Head of caudate nucleus (tissue), 42 donors: ENCODE data around the gene PER2.
A peak's percentile ranks its signal among the peaks of the same experiment; 100 is the strongest.
"Not testable (repeated sequence)": the region's sequence is repeated elsewhere in the genome, so short reads cannot be mapped to it uniquely, and the experiment has no call there.

Experiments
- DNase-seq, 42 donors: peaks; one replicate each; pipeline versions ENCODE4 v3.0.0 to v3.0.0-alpha.2; 2020 to 2021; ENCODE audit warnings: mixed read lengths in 7 of 42
- intact Hi-C: fragments of 100-400 bp; cut with DNase I; formaldehyde crosslinking; loops from one replicate; pipeline ENCODE4 v1.15.0; 2022

PER2 gene

DNA sequence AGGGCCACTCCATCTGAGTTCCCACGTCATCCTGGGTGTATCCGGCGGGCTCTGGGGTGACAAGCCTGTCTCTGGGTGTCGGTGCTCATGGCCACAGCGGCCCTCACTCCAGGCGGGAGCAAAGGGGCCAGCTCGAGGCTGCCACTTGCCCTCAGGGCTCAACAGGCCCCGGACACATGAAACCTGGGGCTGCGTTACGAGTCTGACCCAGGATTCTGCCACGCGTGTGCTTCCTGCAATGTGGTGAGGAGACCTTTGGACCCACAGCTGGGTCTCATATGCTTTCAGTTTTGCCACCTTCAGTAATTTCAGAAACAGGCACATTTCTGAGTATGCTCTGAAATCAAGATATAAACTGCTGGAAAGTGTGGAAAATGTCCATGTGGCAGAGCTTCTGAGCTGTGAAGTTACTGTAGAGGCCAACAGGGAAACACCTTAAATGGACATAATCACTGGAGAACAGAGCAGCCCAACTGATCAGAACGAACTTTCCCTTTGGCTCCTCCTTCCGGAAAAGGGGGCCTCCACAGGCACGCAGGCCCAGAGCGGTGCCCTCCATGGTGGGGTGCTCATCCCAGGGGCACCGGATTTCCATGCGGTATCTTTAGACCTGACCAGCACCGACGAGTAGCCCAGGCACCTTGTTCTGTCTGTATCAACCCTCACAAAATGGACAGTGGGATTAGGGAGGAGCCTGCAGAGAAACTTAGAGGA lies 14.1 kb downstream of the PER2 start:
- intact Hi-C loops: no loop called here

DNA sequence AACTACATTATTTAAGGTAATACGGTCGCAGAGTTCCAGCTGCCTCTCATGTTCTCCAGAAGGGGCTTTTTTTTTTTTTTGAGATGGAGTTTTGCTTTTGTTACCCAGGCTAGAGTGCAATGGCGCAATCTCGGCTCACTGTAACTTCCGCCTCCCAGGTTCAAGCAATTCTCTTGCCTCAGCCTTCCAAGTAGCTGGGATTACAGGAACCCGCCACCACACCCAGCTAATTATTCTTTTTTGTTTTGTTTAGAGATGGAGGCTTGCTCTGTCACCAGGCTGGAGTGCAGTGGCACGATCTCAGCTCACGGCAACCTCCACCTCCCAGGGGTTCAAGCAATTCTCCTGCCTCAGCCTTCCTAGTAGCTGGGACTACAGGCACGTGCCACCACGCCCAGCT lies 15.0 kb downstream of the PER2 start:
- intact Hi-C loops, DNase-seq: not testable (repeated sequence)

More for the DNA sequence above, 14.1 kb downstream of the PER2 start:
- no peak for DNase-seq

DNA sequence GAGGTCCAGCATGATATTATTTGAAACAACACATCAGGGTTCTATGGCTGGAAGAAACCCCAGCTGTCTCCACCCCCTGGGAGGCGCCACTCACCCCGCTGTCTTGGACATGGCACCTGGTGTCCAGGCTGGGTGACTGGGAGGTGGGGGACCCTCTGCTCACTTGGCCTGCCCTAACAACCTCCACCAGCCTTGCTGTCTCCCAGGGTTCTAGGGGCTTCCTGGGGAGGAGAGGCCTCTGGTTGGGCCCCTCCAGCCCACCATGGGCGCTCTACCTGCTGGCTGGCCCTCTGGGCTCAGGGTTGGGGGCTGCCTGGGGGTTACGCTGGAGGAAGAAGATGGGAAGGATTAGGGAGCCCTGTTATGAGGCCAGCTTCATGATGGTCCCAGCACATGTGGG lies 16.3 kb downstream of the PER2 start:
- intact Hi-C loops: no loop called here
- DNase-seq: no peak

DNA sequence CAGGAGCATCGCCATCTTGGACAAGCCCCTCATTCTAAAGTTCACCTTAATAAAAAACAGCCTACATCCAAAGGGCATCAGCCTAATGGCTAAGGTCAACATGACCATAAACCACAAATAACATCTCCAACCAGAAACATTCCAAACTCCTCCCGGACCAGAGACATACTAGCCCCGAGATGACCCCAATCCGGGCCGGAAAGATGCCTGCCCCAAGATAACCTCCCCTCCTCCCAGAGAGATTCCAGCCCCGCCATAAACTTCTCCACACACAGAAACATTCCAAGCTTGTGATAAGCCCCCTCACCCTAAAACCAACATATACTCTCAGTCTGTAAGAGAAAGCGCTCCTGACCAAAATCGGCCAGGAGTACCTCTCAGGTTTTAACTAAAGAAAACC lies 16.7 kb downstream of the PER2 start:
- DNase-seq, intact Hi-C loops: not testable (repeated sequence)

DNA sequence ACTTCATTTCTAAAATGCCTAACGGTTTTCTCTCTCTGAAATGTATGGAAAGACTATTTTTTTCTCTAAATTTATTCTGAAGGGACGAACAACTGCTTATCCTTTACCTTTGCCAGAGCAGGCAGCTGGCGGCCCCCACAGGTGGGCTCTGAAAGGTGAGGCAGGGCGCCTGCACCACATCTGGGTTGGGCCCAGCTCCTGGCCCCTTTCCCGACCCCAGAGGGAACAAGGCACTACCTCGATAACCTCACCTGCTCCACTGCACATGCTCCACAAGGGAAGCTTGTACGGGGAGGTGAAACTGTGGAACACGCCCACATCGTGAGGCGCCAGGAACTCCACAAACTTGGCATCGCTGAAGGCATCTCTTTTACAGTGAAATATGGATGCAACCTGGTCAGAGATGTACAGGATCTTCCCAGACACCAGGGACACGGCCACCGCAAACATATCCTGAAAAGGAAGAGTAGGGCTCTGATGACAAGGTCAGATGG lies 17.3 kb downstream of the PER2 start:
- intact Hi-C loops: no loop called here
- peak in 8 of 42 donors; percentile 18 to 62 (median 38) for DNase-seq

DNA sequence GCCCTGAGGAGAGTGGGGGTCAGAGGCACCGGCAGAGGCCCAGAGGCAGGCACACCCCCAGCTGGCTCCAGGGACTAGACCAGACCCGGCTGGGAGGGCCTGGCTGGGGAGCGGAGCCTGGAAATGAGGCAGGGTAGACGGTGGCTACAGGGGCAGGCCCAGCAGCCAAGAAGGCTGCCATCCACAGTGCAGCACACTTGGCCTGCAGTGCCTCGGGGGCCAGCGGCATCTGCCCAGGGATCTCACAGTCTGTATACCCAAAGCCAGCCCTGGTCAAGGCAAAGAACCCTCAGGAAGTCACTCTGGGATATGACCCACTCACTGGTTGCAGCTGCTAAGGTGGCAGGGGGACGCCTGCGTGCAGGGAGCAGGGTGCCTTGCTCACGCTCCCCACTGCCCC lies 17.8 kb downstream of the PER2 start:
- intact Hi-C loops: no loop called here
- DNase-seq: no peak

DNA sequence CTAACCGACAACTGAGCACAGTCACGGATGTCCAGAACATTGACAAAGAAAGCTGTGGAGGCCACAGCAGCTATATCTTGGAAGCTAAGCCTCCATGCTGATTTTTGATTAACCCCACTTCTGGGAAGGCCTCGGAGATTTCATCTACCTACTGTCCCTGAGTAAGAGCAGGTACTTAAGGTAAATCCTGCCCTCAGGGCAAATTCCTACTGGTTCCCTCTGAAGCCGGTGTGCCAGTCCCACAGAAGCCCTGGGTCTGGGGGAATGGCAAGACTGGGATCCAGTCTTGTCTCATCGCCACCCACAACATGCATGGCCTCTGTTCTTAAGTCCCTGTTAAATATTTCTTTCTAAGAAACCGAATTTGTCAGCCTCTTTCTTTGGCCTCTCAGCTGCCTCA lies 18.7 kb downstream of the PER2 start:
- no peak for DNase-seq
- intact Hi-C loops: no loop called here

DNA sequence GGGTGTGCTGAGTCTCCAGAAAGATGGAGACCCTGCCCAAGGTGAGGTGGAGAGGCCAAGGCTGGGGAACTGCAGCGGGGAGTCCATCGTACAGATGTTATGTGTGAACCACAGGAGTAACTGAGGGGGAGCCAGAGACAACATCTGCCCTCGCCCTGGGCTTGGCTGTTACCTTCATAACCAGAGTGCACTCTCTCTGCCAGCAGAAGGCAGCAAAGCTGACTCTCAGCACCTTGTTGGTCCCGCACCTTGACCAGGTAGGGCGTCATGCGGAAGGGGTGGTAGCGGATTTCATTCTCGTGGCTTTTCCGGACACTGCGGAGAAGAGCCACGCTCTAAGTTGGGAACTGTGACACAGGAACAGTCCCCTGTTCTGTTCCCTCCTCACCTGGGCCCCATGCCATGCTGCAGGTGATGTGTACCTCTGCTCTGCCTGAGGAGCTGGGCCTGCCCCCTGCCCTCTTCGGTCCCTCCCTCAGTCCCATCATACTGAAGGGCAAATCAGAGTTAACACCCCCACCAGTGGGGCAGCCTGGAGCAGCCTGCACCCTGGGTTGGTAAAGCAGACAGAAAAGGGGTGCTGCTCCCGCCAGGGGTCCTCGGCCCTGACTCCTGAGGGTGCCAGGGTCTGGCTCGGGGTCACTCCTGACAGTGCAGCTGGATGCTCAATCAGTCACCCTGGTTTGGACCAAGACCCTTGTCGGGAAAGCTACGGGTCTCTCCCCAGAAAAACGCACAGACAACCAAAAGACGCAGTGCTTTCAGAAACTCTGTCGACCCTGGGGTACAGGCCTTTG lies 20.3 kb downstream of the PER2 start:
- no peak for DNase-seq
- intact Hi-C loops: no loop called here

DNA sequence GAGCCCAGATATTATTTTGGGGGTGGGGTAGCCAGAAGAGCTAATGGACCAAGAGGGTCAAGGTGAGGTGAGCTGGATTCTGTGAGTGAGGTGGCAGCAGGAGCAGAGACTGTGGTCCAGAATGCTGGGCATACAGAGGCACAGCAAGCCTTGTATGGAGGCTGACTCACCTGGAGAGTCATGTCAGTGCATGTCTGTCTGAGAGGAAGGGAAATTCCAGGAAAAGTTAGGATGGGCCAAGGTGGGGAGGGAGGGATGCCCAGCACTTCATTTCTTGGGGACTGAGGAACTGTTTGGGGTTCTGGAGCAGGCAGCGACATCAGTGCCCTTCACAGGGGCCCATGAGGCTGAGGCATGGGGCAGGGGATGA lies 21.1 kb downstream of the PER2 start:
- intact Hi-C loops: no loop called here
- no peak for DNase-seq

DNA sequence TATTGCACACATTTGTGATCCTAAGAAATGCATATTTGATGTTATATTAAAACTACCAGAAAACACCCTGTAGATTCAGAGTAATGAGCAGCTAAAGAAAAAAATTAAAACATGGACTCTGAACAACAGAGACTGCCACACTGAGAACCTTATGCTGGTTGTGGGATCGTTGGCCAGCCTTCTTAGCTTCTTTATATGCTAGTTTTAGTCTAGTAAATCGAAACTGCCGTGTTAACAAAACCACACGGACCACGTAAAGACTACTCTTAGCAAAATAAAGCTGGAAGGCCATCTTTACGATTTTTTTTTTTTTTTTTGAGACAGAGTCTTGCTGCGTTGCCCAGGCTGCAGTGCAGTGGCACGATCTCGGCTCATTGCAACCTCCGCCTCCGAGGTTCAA lies 22.8 kb downstream of the PER2 start:
- intact Hi-C loops: no loop called here
- no peak for DNase-seq

DNA sequence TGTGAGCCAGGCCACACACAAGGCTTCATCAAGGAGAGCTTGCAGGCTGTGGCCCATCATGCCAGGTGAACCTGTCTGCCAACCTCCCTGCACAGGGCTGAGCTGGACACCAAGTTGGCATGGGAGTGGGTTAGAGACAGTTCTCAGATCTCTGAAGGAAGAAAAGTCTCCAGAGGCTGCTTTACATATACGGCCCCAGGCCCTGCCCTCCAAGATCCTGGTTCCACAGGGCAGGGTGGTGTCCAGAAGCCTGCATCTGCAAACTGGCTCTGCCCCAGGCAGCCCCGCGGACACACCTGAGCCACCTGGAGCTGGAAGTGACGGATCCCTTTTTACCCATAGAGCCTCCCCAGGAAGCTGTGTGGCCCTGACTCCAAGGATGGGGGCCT lies 24.3 kb downstream of the PER2 start:
- intact Hi-C loops: loop anchor here (5.0 kb wide), 2 partner anchors 102 to 407 kb away; partner anchors contain the start of gene RAMP1

DNA sequence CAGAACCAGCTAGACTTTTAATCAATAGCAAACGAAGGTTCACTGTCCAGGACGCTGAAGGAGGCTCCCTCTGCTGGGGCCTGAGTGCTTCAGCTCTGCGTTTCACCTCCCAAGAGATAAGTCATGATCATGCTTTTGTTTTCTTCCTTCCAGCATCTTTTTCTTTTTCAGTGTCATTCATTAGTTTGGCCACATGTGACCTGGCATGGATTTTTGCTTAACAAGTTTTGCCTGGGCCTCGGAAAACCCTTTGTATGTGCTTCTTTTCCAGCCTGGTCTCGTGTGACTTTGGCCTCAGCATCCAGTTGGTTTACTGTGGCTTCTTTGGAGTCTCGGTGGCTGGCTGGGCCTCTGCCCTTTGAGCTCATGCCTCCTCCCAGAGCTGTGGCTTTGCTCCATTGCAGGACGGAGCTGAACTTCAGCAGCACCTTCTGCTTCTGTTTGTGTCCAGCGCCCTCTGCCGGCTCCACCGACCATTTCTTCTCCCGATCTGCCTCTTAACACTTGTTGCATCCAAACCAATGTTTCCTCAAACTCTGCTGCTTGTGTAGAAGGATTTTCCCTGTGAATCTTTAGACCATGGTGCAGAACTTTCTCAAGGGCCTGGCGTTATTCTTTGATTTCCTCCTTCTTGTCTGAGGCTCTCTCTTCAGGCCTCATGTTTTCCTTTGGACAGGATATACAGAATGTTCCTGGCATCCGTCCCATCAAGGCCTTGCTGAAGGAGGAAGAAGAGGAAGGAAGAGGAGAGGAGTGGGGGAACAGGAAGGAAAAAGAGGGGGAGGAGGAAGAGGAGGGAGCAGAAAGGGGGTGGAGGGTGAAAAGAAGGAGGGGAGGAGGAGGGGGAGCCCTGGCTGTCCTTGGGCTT lies 25.0 kb downstream of the PER2 start:
- intact Hi-C loops: loop anchor here (5.0 kb wide), 2 partner anchors 101 to 406 kb away; partner anchors contain the start of gene RAMP1
- DNase-seq: peak; percentile 84 to 98 (median 95)

More for the DNA sequence above, 24.3 kb downstream of the PER2 start:
- no peak for DNase-seq

DNA sequence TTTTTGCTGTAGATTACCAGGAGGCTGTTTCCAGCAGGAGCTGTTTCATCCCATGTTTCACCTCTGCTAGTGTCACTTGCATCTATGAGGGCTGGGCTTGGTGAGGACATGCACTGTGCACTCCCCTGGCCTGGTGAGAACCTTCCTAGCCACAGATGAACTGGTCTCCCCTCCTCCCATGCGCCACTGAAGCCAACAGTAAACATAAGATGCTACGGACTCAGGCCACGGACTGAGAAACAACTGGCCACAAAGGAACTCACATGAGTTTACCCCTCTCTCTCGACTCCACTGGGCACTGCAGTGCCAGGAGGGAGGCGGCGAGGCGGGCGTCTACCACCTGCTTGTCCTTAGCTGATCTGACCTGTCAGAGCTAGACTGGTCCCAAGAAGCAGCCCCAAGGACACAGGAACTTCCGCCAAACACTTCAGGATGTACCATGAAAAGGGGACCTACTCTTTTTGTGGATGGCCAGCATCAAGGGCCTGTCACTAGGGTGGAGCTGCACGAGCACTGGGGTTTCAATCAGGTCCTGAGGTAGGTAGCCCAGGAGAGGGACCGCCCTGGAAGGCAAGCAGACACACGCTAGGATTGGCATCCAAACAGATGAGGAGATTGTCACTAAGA lies 25.8 kb downstream of the PER2 start:
- intact Hi-C loops: loop anchor here (5.0 kb wide), 2 partner anchors 100 to 405 kb away; partner anchors contain the start of gene RAMP1
- DNase-seq: no peak

DNA sequence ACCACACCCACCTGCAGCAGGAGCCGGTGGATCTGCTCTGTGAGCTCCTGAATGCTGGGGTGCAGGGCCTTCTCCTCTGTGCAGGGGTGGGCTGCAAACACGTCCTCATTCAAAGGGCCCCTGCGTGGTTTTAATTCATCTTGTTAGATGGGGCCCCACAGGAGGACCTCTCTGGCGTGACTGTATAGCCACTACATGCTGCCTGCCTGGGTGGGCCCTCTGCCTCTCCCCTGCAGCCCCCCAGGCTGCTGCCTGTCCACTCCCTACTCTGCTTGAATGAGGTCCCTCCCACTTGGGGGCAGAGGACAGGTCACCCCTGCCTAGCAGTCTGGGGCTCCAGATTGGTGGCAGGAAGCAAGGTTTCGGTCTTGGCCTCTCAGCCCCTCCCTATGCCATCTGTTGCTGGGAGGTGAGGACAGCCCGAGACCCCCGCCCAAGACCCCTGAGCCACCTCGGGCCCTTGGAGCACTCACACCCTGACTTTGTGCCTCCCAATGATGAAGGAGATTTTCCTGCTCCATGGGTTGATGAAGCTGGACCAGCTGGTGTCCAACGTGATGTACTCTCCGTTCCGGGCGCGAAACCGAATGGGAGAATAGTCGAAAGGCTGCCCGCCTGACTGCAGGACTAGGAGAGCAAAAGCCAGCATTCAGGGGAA lies 26.6 kb downstream of the PER2 start:
- intact Hi-C loops: loop anchor here (5.0 kb wide), 2 partner anchors 100 to 405 kb away; partner anchors contain the start of gene RAMP1
- no peak for DNase-seq

DNA sequence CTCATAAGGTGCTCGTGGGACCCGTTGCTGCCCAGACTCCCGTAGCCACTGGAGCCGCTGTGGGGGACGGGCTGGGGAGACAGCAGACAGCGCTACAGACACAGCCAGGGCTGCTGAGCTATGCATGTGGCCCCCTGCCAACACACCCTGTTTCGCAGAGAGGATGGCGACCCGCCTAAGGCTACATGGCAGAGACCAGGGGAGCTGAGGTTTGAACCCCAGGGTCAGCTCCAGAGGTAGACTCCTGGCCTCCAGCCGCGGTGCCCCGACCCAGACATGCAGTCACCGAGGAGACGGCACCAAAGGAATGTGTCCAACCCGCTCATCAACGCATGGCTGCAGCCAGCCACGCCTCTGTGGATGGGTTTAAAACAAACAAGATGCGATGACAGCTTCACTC lies 27.5 kb downstream of the PER2 start:
- intact Hi-C loops: loop anchor here (5.0 kb wide), 2 partner anchors 99 to 404 kb away; partner anchors contain the start of gene RAMP1
- DNase-seq: no peak

DNA sequence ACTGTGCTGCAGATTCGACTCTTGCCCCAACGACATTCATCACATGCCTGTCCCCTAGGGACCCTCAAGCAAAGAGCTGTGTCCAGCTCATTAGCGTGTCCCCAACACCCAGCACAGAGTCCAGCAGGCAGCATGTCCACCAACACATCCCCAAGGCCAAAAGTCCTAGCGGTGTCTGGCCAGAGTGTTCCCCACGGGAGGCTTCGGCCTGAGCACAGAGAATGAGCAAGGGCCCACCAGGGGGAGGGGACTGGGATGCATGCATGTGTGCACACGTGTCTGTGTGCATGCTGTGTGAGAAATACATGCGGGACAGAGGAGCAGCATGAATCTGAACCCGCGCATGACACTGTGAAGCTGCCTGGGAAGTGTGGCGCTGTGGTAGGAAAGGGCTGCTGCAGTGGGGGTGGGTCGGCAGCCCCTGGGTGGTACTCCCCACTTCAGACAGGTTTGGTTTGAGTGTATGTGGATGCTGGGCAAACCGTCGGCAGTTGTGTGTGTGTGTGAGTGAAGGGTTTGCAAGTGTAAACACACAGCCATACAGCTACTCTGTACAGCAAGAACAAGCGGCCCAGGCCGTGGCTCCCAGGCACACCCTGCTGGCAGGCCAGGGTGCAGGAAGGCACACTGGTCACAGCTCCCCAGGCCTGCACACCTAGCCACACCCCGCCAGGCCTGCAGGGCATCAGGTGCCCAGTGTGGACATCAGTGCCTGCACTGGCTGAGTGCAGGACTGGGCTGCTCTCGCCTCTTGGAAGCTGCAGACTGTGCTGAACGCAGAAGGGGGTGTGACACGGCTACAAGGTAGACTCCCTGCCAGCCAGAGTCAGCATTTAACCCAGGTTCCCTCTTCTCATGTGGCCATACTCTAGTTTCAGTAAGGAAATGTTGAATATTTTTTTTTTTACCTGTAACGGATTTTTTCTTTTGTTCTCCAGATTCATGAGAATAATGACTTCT lies 29.1 kb downstream of the PER2 start:
- intact Hi-C loops: loop anchor here (5.0 kb wide), 2 partner anchors 97 to 402 kb away; partner anchors contain the start of gene RAMP1
- no peak for DNase-seq
